ENCODE measurements around the gene CATSPERE.

GRCh38 chr1:244585867-244586266 lies 124.8 kb downstream of the CATSPERE start:
- TF ChIP-seq, protein P1, sequence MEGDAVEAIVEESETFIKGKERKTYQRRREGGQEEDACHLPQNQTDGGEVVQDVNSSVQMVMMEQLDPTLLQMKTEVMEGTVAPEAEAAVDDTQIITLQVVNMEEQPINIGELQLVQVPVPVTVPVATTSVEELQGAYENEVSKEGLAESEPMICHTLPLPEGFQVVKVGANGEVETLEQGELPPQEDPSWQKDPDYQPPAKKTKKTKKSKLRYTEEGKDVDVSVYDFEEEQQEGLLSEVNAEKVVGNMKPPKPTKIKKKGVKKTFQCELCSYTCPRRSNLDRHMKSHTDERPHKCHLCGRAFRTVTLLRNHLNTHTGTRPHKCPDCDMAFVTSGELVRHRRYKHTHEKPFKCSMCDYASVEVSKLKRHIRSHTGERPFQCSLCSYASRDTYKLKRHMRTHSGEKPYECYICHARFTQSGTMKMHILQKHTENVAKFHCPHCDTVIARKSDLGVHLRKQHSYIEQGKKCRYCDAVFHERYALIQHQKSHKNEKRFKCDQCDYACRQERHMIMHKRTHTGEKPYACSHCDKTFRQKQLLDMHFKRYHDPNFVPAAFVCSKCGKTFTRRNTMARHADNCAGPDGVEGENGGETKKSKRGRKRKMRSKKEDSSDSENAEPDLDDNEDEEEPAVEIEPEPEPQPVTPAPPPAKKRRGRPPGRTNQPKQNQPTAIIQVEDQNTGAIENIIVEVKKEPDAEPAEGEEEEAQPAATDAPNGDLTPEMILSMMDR (IDR thresholded peaks at IDR 0.05): no peak
- TF ChIP-seq POLR2A (IDR thresholded peaks at IDR 0.05) (no peak), POLR2AphosphoS5 (IDR thresholded peaks at IDR 0.05) (no peak), EP300 (IDR thresholded peaks at IDR 0.05) (no peak)
